BLaER1 (cell line): Measurements from ENCODE around the gene MAP4K4.

Source experiments
- H3K27ac ChIP-seq: shearing (Covaris generic); formaldehyde crosslinking; 2 replicates; pipeline ENCODE4 v1.8.1; 2022
- H3K27me3 ChIP-seq: shearing (Covaris generic); formaldehyde crosslinking; 2 replicates; pipeline ENCODE4 v1.8.1; 2022
- H3K36me3 ChIP-seq: shearing (Covaris generic); formaldehyde crosslinking; 2 replicates; pipeline ENCODE4 v1.8.1; 2022
- H3K4me1 ChIP-seq: shearing (Covaris generic); formaldehyde crosslinking; 2 replicates; pipeline ENCODE4 v1.8.1; 2022
- H3K4me2 ChIP-seq: shearing (Covaris generic); formaldehyde crosslinking; 2 replicates; pipeline ENCODE4 v1.8.1; 2022
- H3K4me3 ChIP-seq: shearing (Covaris generic); formaldehyde crosslinking; 2 replicates; pipeline ENCODE4 v1.8.1; 2022
- H3K9ac ChIP-seq: shearing (Covaris generic); formaldehyde crosslinking; 2 replicates; pipeline ENCODE4 v1.8.1; 2022
- H3K9me3 ChIP-seq: shearing (Covaris generic); formaldehyde crosslinking; 2 replicates; pipeline ENCODE4 v1.8.1; 2022
- H4K20me1 ChIP-seq: shearing (Covaris generic); formaldehyde crosslinking; 2 replicates; pipeline ENCODE4 v1.8.1; 2022
- Cebpa-rat ChIP-seq: shearing (Covaris generic); IDR thresholded peaks from 2 replicates; pipeline ENCODE4 v1.8.1; 2022

The MAP4K4 gene

GRCh38 chr2:101841679-101842327, 144.3 kb downstream of the MAP4K4 start:
- Histone ChIP-seq H3K9me3 (no peaks in the 10 kb centered on the region), H3K4me3 (no peak overlapping the region), H4K20me1 (peaks cover 80% of the 10 kb centered on the region), H3K4me2 (peak overlapping the region; percentile 53), H3K27me3 (no peaks in the 10 kb centered on the region), H3K36me3 (peaks cover 99% of the 10 kb centered on the region), H3K4me1 (peaks cover 23% of the 10 kb centered on the region), H3K27ac (peak overlapping the region; percentile 36; the same call in 1 of the 2 replicates), H3K9ac (no peak overlapping the region)
- TF ChIP-seq Cebpa-rat: no peak

- Histone ChIP-seq H3K4me2 (peak overlapping the region; percentile 53), H3K9me3 (no peaks in the 10 kb centered on the region), H3K27ac (peak overlapping the region; percentile 36; the same call in 1 of the 2 replicates), H3K27me3 (no peaks in the 10 kb centered on the region), H3K36me3 (peaks cover 98% of the 10 kb centered on the region), H4K20me1 (peaks cover 82% of the 10 kb centered on the region), H3K9ac (no peak overlapping the region; the same call in 1 of the 2 replicates), H3K4me3 (no peak overlapping the region), H3K4me1 (peaks cover 23% of the 10 kb centered on the region)
- no peak for TF ChIP-seq Cebpa-rat
Measured at GRCh38 chr2:101842471-101842870, 145.0 kb downstream of the MAP4K4 start.

- TF ChIP-seq Cebpa-rat: no peak
- Histone ChIP-seq H3K27me3 (no peaks in the 10 kb centered on the region), H3K4me3 (no peak overlapping the region), H3K9ac (no peak overlapping the region), H3K36me3 (peaks cover 98% of the 10 kb centered on the region), H3K4me1 (peaks cover 23% of the 10 kb centered on the region), H3K4me2 (no peak overlapping the region), H4K20me1 (peaks cover 83% of the 10 kb centered on the region), H3K9me3 (no peaks in the 10 kb centered on the region), H3K27ac (no peak overlapping the region)
Measured at GRCh38 chr2:101843048-101843447, 145.5 kb downstream of the MAP4K4 start.

- Histone ChIP-seq H3K4me1 (peaks cover 23% of the 10 kb centered on the region), H3K4me2 (no peak overlapping the region), H3K9ac (no peak overlapping the region), H3K27me3 (no peaks in the 10 kb centered on the region), H3K9me3 (no peaks in the 10 kb centered on the region), H3K27ac (no peak overlapping the region), H4K20me1 (peaks cover 87% of the 10 kb centered on the region), H3K4me3 (no peak overlapping the region), H3K36me3 (peaks cover 98% of the 10 kb centered on the region)
- no peak for TF ChIP-seq Cebpa-rat
Measured at GRCh38 chr2:101843471-101843870, 146.0 kb downstream of the MAP4K4 start.

GRCh38 chr2:101844055-101844635, 146.6 kb downstream of the MAP4K4 start:
- H3K9ac ChIP-seq: no peak overlapping the region
- no peaks in the 10 kb centered on the region for H3K9me3 ChIP-seq
- no peaks in the 10 kb centered on the region for H3K27me3 ChIP-seq
- H3K4me2 ChIP-seq: no peak overlapping the region
- no peak overlapping the region for H3K27ac ChIP-seq
- H3K4me1 ChIP-seq: peaks cover 23% of the 10 kb centered on the region
- no peak overlapping the region for H3K4me3 ChIP-seq
- peaks cover 98% of the 10 kb centered on the region for H3K36me3 ChIP-seq
- no peak for TF ChIP-seq Cebpa-rat
- peaks cover 94% of the 10 kb centered on the region for H4K20me1 ChIP-seq

GRCh38 chr2:101846973-101847372, 149.5 kb downstream of the MAP4K4 start:
- TF ChIP-seq Cebpa-rat: no peak
- Histone ChIP-seq H4K20me1 (peaks cover 81% of the 10 kb centered on the region), H3K4me2 (no peak overlapping the region), H3K9me3 (no peaks in the 10 kb centered on the region), H3K9ac (no peak overlapping the region), H3K27ac (no peak overlapping the region), H3K36me3 (peaks cover 92% of the 10 kb centered on the region), H3K4me3 (no peak overlapping the region), H3K27me3 (no peaks in the 10 kb centered on the region), H3K4me1 (peaks cover 10% of the 10 kb centered on the region)

GRCh38 chr2:101847661-101848339, 150.3 kb downstream of the MAP4K4 start:
- peaks cover 92% of the 10 kb centered on the region for H3K36me3 ChIP-seq

GRCh38 chr2:101848769-101849410, 151.4 kb downstream of the MAP4K4 start:
- no peak for TF ChIP-seq Cebpa-rat
- peaks cover 92% of the 10 kb centered on the region for H3K36me3 ChIP-seq
- H3K27me3 ChIP-seq: no peaks in the 10 kb centered on the region
- no peaks in the 10 kb centered on the region for H3K4me1 ChIP-seq
- H3K4me2 ChIP-seq: no peak overlapping the region
- H3K9ac ChIP-seq: no peak overlapping the region
- H3K4me3 ChIP-seq: no peak overlapping the region
- no peak overlapping the region for H3K27ac ChIP-seq
- H3K9me3 ChIP-seq: no peaks in the 10 kb centered on the region
- peaks cover 74% of the 10 kb centered on the region for H4K20me1 ChIP-seq

More at GRCh38 chr2:101847661-101848339, 150.3 kb downstream of the MAP4K4 start:
- Histone ChIP-seq H3K4me3 (no peak overlapping the region), H3K4me2 (no peak overlapping the region), H4K20me1 (peaks cover 81% of the 10 kb centered on the region), H3K4me1 (peaks cover 2% of the 10 kb centered on the region), H3K27ac (no peak overlapping the region), H3K27me3 (no peaks in the 10 kb centered on the region), H3K9me3 (no peaks in the 10 kb centered on the region), H3K9ac (no peak overlapping the region)
- no peak for TF ChIP-seq Cebpa-rat

GRCh38 chr2:101850450-101850849, 152.9 kb downstream of the MAP4K4 start:
- H3K36me3 ChIP-seq: peaks cover 92% of the 10 kb centered on the region
- no peak overlapping the region for H3K9ac ChIP-seq
- no peak overlapping the region for H3K4me3 ChIP-seq
- H3K27ac ChIP-seq: no peak overlapping the region
- no peaks in the 10 kb centered on the region for H3K4me1 ChIP-seq
- no peaks in the 10 kb centered on the region for H3K9me3 ChIP-seq
- no peaks in the 10 kb centered on the region for H3K27me3 ChIP-seq
- no peak for TF ChIP-seq Cebpa-rat
- H3K4me2 ChIP-seq: no peak overlapping the region
- H4K20me1 ChIP-seq: peaks cover 58% of the 10 kb centered on the region

GRCh38 chr2:101850991-101851390, 153.5 kb downstream of the MAP4K4 start:
- H3K27ac ChIP-seq: no peak overlapping the region
- H3K4me1 ChIP-seq: no peaks in the 10 kb centered on the region
- TF ChIP-seq Cebpa-rat: no peak
- H3K4me3 ChIP-seq: no peak overlapping the region
- H3K36me3 ChIP-seq: peaks cover 92% of the 10 kb centered on the region
- H3K9me3 ChIP-seq: no peaks in the 10 kb centered on the region
- H4K20me1 ChIP-seq: peaks cover 53% of the 10 kb centered on the region
- no peak overlapping the region for H3K4me2 ChIP-seq
- no peak overlapping the region for H3K9ac ChIP-seq
- H3K27me3 ChIP-seq: no peaks in the 10 kb centered on the region
